SH-SY5Y (cell line): ENCODE measurements around the gene ENDOV.
A peak's percentile ranks its signal among the peaks of the same experiment; 100 is the strongest.

Source experiments
- GATA2 ChIP-seq: IDR thresholded peaks from 2 replicates; pipeline ENCODE4 v1.6.1; 2011; ENCODE audit warnings: mild to moderate bottlenecking, low read depth, low read length
- GATA3 ChIP-seq: IDR thresholded peaks from 2 replicates; pipeline ENCODE4 v1.6.1; 2011; ENCODE audit warnings: low read depth, mild to moderate bottlenecking, low read length, moderate library complexity

Gene ENDOV

GRCh38 chr17:80414803-80415625, at the start of gene ENDOV:
TSS of gene ENDOV (plus strand) at chr17:80415167. CDS start at chr17:80415195, 28 bp downstream.
- TF ChIP-seq GATA3: no peak
- peak; percentile 21; the same call in 1 of the 2 replicates for TF ChIP-seq GATA2

- TF ChIP-seq GATA2: no peak
- TF ChIP-seq GATA3: no peak
These were observed 49.0 kb upstream of the ENDOV start for GRCh38 chr17:80365983-80366382.

GRCh38 chr17:80367503-80367902, 47.5 kb upstream of the ENDOV start:
- TF ChIP-seq GATA2 (no peak), GATA3 (no peak)

- TF ChIP-seq GATA3 (no peak), GATA2 (no peak)
These were observed 43.8 kb upstream of the ENDOV start for GRCh38 chr17:80371196-80371595.

GRCh38 chr17:80372456-80372855, 42.5 kb upstream of the ENDOV start:
- TF ChIP-seq GATA2: no peak
- no peak for TF ChIP-seq GATA3

GRCh38 chr17:80372922-80373570, 41.9 kb upstream of the ENDOV start:
- TF ChIP-seq GATA3: no peak
- TF ChIP-seq GATA2: no peak

- TF ChIP-seq GATA3 (no peak), GATA2 (no peak)
These were observed 40.8 kb upstream of the ENDOV start for GRCh38 chr17:80374039-80374731.

- TF ChIP-seq GATA2: no peak
- no peak for TF ChIP-seq GATA3
These were observed 40.0 kb upstream of the ENDOV start for GRCh38 chr17:80374732-80375585.

GRCh38 chr17:80376531-80376930, 38.4 kb upstream of the ENDOV start:
- TF ChIP-seq GATA2 (no peak), GATA3 (no peak)

GRCh38 chr17:80377798-80378197, 37.2 kb upstream of the ENDOV start:
- TF ChIP-seq GATA2: no peak

- TF ChIP-seq GATA3 (no peak), GATA2 (no peak)
These were observed 35.6 kb upstream of the ENDOV start for GRCh38 chr17:80379348-80379747.

- no peak for TF ChIP-seq GATA3
- no peak for TF ChIP-seq GATA2
These were observed 34.9 kb upstream of the ENDOV start for GRCh38 chr17:80380068-80380467.

GRCh38 chr17:80380555-80381002, 34.4 kb upstream of the ENDOV start:
- TF ChIP-seq GATA3 (no peak), GATA2 (no peak)
